ENCODE measurements around the gene CYP27A1.

GRCh38 chr2:218754201-218754600 is 27.7 kb upstream of the CYP27A1 start:
- TF ChIP-seq CTCF (IDR thresholded peaks at IDR 0.05) = no peak
- no peak for TF ChIP-seq EZH2phosphoT487 (IDR thresholded peaks at IDR 0.05)

Data from neural progenitor cell (in vitro differentiated cells).